Measurements from ENCODE around the gene SMARCD3. TPM values are rescaled to one million over a fixed set of nuclear protein-coding genes. Genes with fewer than 3 reads are reported as not detected.

The SMARCD3 gene
- total RNA-seq, 2 donors from 2014 or later: 1.3 to 11.8 TPM

- no peaks in the 10 kb centered on the region for H3K9me3 Mint-ChIP-seq
These were observed 56.4 kb downstream of the SMARCD3 start for GRCh38 chr7:151192002-151192539.

GRCh38 chr7:151191544-151191943 lies 57.0 kb downstream of the SMARCD3 start:
- Mint-ChIP-seq H3K36me3 (ENCODE audit: low read depth) (no peaks in the 10 kb centered on the region), H3K4me1 (peaks cover 9% of the 10 kb centered on the region), H3K27me3 (no peaks in the 10 kb centered on the region), H3K27ac (no peak overlapping the region), H3K4me3 (no peak overlapping the region), H3K9me3 (no peaks in the 10 kb centered on the region)
- ATAC-seq (replicated peaks): no peak

More at GRCh38 chr7:151192002-151192539, 56.4 kb downstream of the SMARCD3 start:
- Mint-ChIP-seq H3K27me3 (no peaks in the 10 kb centered on the region), H3K36me3 (ENCODE audit: low read depth) (no peaks in the 10 kb centered on the region), H3K4me1 (peaks cover 9% of the 10 kb centered on the region), H3K27ac (no peak overlapping the region), H3K4me3 (no peak overlapping the region)
- ATAC-seq (replicated peaks): no peak

GRCh38 chr7:151189038-151189437 lies 59.5 kb downstream of the SMARCD3 start:
- no peaks in the 10 kb centered on the region for H3K9me3 Mint-ChIP-seq
- no peak for ATAC-seq (replicated peaks)
- H3K27ac Mint-ChIP-seq: no peak overlapping the region
- H3K4me1 Mint-ChIP-seq: no peaks in the 10 kb centered on the region
- H3K27me3 Mint-ChIP-seq: no peaks in the 10 kb centered on the region
- no peaks in the 10 kb centered on the region for H3K36me3 Mint-ChIP-seq (ENCODE audit: low read depth)
- H3K4me3 Mint-ChIP-seq: no peak overlapping the region

Other genes starting within 250 kb of the SMARCD3 start
- gene ATG9B, start 224.2 kb downstream of the SMARCD3 start, total RNA-seq: 10 to 100 TPM in 1 of 2 donors, 1 to 10 TPM in 1; 2.9 to 18.2 TPM
- 10 to 100 TPM; 36.4 to 52.0 TPM for gene ABCB8, start 220.2 kb downstream of the SMARCD3 start, total RNA-seq
- 1 to 10 TPM; 9.0 to 9.7 TPM for gene ASIC3, start 200.2 kb downstream of the SMARCD3 start, total RNA-seq
- 10 to 100 TPM in 1 of 2 donors, 1 to 10 TPM in 1; 9.0 to 23.4 TPM for gene CDK5, start 190.8 kb downstream of the SMARCD3 start, total RNA-seq
- gene SLC4A2, start 189.1 kb downstream of the SMARCD3 start, total RNA-seq: 100 to 1,000 TPM; 114 to 135 TPM
- gene FASTK, start 167.9 kb downstream of the SMARCD3 start, total RNA-seq: 10 to 100 TPM; 63.3 to 71.1 TPM
- 10 to 100 TPM; 72.7 to 78.4 TPM for gene TMUB1, start 165.2 kb downstream of the SMARCD3 start, total RNA-seq
- 10 to 100 TPM; 45.0 to 58.6 TPM for gene AGAP3, start 162.2 kb downstream of the SMARCD3 start, total RNA-seq
- gene GBX1, start 81.0 kb downstream of the SMARCD3 start, total RNA-seq: 1 to 10 TPM in 1 of 2 donors, not detected in 1; 1.2 TPM
- not detected for gene ASB10, start 61.4 kb downstream of the SMARCD3 start, total RNA-seq
- gene H2BK1, start 38.2 kb downstream of the SMARCD3 start, total RNA-seq: 1 to 10 TPM in 1 of 2 donors, not detected in 1; 1.2 TPM
- 10 to 100 TPM; 26.9 to 55.2 TPM for gene ABCF2, start 21.5 kb downstream of the SMARCD3 start, total RNA-seq
- gene CHPF2, start 16.2 kb downstream of the SMARCD3 start, total RNA-seq: 10 to 100 TPM; 31.3 to 36.3 TPM
- 10 to 100 TPM; 36.9 to 70.3 TPM for gene NUB1, start 93.1 kb upstream of the SMARCD3 start, total RNA-seq
- gene WDR86, start 161.3 kb upstream of the SMARCD3 start, total RNA-seq: under 1 TPM in 1 of 2 donors, not detected in 1; 0.45 TPM
- not detected for gene CRYGN, start 191.4 kb upstream of the SMARCD3 start, total RNA-seq

All from activated T-helper 17 cell treated with anti-CD3 and anti-CD28 coated beads, Interleukin-2, amount 50 U/mL, for 72 hours (primary cell).